ENCODE measurements around the gene SLC6A1.

GRCh38 chr3:11037976-11038375 lies 45.4 kb downstream of the SLC6A1 start:
- TF ChIP-seq, protein P1, sequence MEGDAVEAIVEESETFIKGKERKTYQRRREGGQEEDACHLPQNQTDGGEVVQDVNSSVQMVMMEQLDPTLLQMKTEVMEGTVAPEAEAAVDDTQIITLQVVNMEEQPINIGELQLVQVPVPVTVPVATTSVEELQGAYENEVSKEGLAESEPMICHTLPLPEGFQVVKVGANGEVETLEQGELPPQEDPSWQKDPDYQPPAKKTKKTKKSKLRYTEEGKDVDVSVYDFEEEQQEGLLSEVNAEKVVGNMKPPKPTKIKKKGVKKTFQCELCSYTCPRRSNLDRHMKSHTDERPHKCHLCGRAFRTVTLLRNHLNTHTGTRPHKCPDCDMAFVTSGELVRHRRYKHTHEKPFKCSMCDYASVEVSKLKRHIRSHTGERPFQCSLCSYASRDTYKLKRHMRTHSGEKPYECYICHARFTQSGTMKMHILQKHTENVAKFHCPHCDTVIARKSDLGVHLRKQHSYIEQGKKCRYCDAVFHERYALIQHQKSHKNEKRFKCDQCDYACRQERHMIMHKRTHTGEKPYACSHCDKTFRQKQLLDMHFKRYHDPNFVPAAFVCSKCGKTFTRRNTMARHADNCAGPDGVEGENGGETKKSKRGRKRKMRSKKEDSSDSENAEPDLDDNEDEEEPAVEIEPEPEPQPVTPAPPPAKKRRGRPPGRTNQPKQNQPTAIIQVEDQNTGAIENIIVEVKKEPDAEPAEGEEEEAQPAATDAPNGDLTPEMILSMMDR (IDR thresholded peaks at IDR 0.05; ENCODE audit: low read length): no peak
- TF ChIP-seq EZH2 (optimal IDR thresholded peaks at IDR 0.05; ENCODE audit: low read depth, low read length): no peak
